Gastrocnemius medialis (tissue), 4 donors: Measurements from ENCODE around the gene PRDX5.

Experiments used
- POLR2A ChIP-seq, 2 donors: fragments of 450-650 bp; IDR thresholded peaks; one replicate each; pipeline ENCODE4 v1.6.1; 2017; ENCODE audit warnings: antibody characterized with exemption in 2 of 2, mild to moderate bottlenecking in 2 of 2, moderate library complexity in 2 of 2
- TF ChIP-seq, protein P1 (sequence below), 5 experiments: fragments of 450-650 bp in 3 of 5; fragments of 200-600 bp in 2 of 5; sonication (generic) in 2 of 5; IDR thresholded peaks in 4 of 5; conservative IDR thresholded peaks in 1 of 5; 1 replicate in 4 of 5; 2 replicates in 1 of 5; pipeline ENCODE4 v1.5.1; 2016 to 2019; ENCODE audit warnings: antibody characterized with exemption in 5 of 5, mild to moderate bottlenecking in 3 of 5, moderate library complexity in 3 of 5

DNA sequence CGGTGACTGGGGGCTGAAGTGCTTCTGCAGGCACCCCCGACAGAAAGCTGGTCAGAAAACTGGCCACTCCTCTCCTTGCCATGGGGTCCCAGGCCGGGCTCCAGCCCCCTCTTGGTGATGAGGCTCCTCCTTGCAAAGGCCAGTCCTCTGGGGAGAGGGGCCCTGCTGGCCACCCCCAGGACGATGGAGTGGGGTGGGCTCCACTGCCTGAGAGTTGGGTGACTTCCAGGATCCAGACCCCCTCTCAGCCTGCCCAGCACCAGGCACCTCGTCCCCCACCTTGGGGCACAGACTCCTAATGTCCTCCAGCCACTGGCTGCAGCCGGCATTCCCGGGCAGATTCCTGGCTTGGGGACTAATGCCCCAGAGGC, 40.6 kb downstream of the PRDX5 start:
- TF ChIP-seq, protein P1, sequence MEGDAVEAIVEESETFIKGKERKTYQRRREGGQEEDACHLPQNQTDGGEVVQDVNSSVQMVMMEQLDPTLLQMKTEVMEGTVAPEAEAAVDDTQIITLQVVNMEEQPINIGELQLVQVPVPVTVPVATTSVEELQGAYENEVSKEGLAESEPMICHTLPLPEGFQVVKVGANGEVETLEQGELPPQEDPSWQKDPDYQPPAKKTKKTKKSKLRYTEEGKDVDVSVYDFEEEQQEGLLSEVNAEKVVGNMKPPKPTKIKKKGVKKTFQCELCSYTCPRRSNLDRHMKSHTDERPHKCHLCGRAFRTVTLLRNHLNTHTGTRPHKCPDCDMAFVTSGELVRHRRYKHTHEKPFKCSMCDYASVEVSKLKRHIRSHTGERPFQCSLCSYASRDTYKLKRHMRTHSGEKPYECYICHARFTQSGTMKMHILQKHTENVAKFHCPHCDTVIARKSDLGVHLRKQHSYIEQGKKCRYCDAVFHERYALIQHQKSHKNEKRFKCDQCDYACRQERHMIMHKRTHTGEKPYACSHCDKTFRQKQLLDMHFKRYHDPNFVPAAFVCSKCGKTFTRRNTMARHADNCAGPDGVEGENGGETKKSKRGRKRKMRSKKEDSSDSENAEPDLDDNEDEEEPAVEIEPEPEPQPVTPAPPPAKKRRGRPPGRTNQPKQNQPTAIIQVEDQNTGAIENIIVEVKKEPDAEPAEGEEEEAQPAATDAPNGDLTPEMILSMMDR (IDR thresholded peaks at IDR 0.05 in 4 of 5, conservative IDR thresholded peaks at IDR 0.05 in 1 of 5), result no peak
- no peak for TF ChIP-seq POLR2A (IDR thresholded peaks at IDR 0.05)
